ENCODE data around the gene RASGRP2.

Gene RASGRP2

GRCh38 chr11:64690235-64690634 is 53.7 kb downstream of the RASGRP2 start:
- H3K27me3 ChIP-seq (ENCODE audit: low read depth) = peaks cover 35% of the 10 kb centered on the region
- no peaks in the 10 kb centered on the region for H3K9me3 ChIP-seq
- in situ Hi-C loops (cut with MboI; ENCODE audit: low sequenced_read_pairs) = no loop called here

GRCh38 chr11:64688534-64688982 is 55.4 kb downstream of the RASGRP2 start:
- Histone ChIP-seq H3K9me3 (no peaks in the 10 kb centered on the region), H3K36me3 (replicated peaks) (no peaks in the 10 kb centered on the region), H3K27me3 (ENCODE audit: low read depth) (peaks cover 19% of the 10 kb centered on the region), H3K4me3 (peak overlapping the region; percentile 33), H3K4me1 (no peaks in the 10 kb centered on the region)
- DNase-seq (ENCODE audit: low spot score in 2 of 2) = peak; percentile 83 to 97
- in situ Hi-C loops (cut with MboI; ENCODE audit: low sequenced_read_pairs) = no loop called here

More at GRCh38 chr11:64690235-64690634, 53.7 kb downstream of the RASGRP2 start:
- Histone ChIP-seq H3K4me3 (no peak overlapping the region), H3K36me3 (replicated peaks) (no peaks in the 10 kb centered on the region), H3K4me1 (no peaks in the 10 kb centered on the region)
- no peak for DNase-seq (ENCODE audit: low spot score in 2 of 2)

- H3K4me3 ChIP-seq = no peak overlapping the region
- H3K9me3 ChIP-seq = no peaks in the 10 kb centered on the region
- H3K4me1 ChIP-seq = no peaks in the 10 kb centered on the region
- H3K27me3 ChIP-seq (ENCODE audit: low read depth) = peaks cover 15% of the 10 kb centered on the region
- no peaks in the 10 kb centered on the region for H3K36me3 ChIP-seq (replicated peaks)
- in situ Hi-C loops (cut with MboI; ENCODE audit: low sequenced_read_pairs) = no loop called here
- DNase-seq (ENCODE audit: low spot score in 2 of 2) = no peak
These were observed 56.1 kb downstream of the RASGRP2 start for GRCh38 chr11:64687643-64688533.

GRCh38 chr11:64687204-64687603 is 56.7 kb downstream of the RASGRP2 start:
- H3K27me3 ChIP-seq (ENCODE audit: low read depth) = peaks cover 11% of the 10 kb centered on the region
- in situ Hi-C loops (cut with MboI; ENCODE audit: low sequenced_read_pairs) = no loop called here
- no peaks in the 10 kb centered on the region for H3K36me3 ChIP-seq (replicated peaks)
- no peaks in the 10 kb centered on the region for H3K9me3 ChIP-seq
- no peaks in the 10 kb centered on the region for H3K4me1 ChIP-seq
- H3K4me3 ChIP-seq = no peak overlapping the region
- no peak for DNase-seq (ENCODE audit: low spot score in 2 of 2)

GRCh38 chr11:64686466-64687170 is 57.3 kb downstream of the RASGRP2 start:
- no peak for DNase-seq (ENCODE audit: low spot score in 2 of 2)
- H3K27me3 ChIP-seq (ENCODE audit: low read depth) = peaks cover 5% of the 10 kb centered on the region
- H3K36me3 ChIP-seq (replicated peaks) = no peaks in the 10 kb centered on the region
- H3K4me3 ChIP-seq = no peak overlapping the region
- H3K4me1 ChIP-seq = no peaks in the 10 kb centered on the region
- no peaks in the 10 kb centered on the region for H3K9me3 ChIP-seq
- in situ Hi-C loops (cut with MboI; ENCODE audit: low sequenced_read_pairs) = no loop called here

GRCh38 chr11:64685536-64685935 is 58.4 kb downstream of the RASGRP2 start:
- H3K9me3 ChIP-seq = no peaks in the 10 kb centered on the region
- no peaks in the 10 kb centered on the region for H3K4me1 ChIP-seq
- in situ Hi-C loops (cut with MboI; ENCODE audit: low sequenced_read_pairs) = no loop called here
- no peaks in the 10 kb centered on the region for H3K36me3 ChIP-seq (replicated peaks)
- H3K4me3 ChIP-seq = no peak overlapping the region
- 0 out of 2 replicates have a peak, but pooled peaks cover under 1% of the 10 kb centered on the region for H3K27me3 ChIP-seq (ENCODE audit: low read depth)
- no peak for DNase-seq (ENCODE audit: low spot score in 2 of 2)

GRCh38 chr11:64684357-64684756 is 59.6 kb downstream of the RASGRP2 start:
- no peak overlapping the region for H3K4me3 ChIP-seq
- H3K9me3 ChIP-seq = no peaks in the 10 kb centered on the region
- peaks cover 5% of the 10 kb centered on the region; the same call in 1 of the 2 replicates for H3K27me3 ChIP-seq (ENCODE audit: low read depth)
- no peaks in the 10 kb centered on the region for H3K36me3 ChIP-seq (replicated peaks)
- in situ Hi-C loops (cut with MboI; ENCODE audit: low sequenced_read_pairs) = no loop called here
- H3K4me1 ChIP-seq = no peaks in the 10 kb centered on the region
- DNase-seq (ENCODE audit: low spot score in 2 of 2) = no peak

- no peaks in the 10 kb centered on the region for H3K36me3 ChIP-seq (replicated peaks)
- in situ Hi-C loops (cut with MboI; ENCODE audit: low sequenced_read_pairs) = no loop called here
- H3K27me3 ChIP-seq (ENCODE audit: low read depth) = peaks cover 28% of the 10 kb centered on the region
- no peak overlapping the region for H3K4me3 ChIP-seq
- no peaks in the 10 kb centered on the region for H3K9me3 ChIP-seq
- no peak for DNase-seq (ENCODE audit: low spot score in 2 of 2)
- no peaks in the 10 kb centered on the region for H3K4me1 ChIP-seq
These were observed 62.8 kb downstream of the RASGRP2 start for GRCh38 chr11:64681171-64681570.

- no peak overlapping the region for H3K4me3 ChIP-seq
- no peaks in the 10 kb centered on the region for H3K9me3 ChIP-seq
- H3K27me3 ChIP-seq (ENCODE audit: low read depth) = peaks cover 34% of the 10 kb centered on the region
- no peaks in the 10 kb centered on the region for H3K4me1 ChIP-seq
- in situ Hi-C loops (cut with MboI; ENCODE audit: low sequenced_read_pairs) = no loop called here
- no peak for DNase-seq (ENCODE audit: low spot score in 2 of 2)
- H3K36me3 ChIP-seq (replicated peaks) = no peaks in the 10 kb centered on the region
These were observed 64.1 kb downstream of the RASGRP2 start for GRCh38 chr11:64679846-64680245.

- no peak for DNase-seq (ENCODE audit: low spot score in 2 of 2)
- no peaks in the 10 kb centered on the region for H3K36me3 ChIP-seq (replicated peaks)
- in situ Hi-C loops (cut with MboI; ENCODE audit: low sequenced_read_pairs) = no loop called here
- H3K4me1 ChIP-seq = no peaks in the 10 kb centered on the region
- H3K27me3 ChIP-seq (ENCODE audit: low read depth) = peaks cover 46% of the 10 kb centered on the region
- H3K9me3 ChIP-seq = no peaks in the 10 kb centered on the region
- H3K4me3 ChIP-seq = no peak overlapping the region
These were observed 66.4 kb downstream of the RASGRP2 start for GRCh38 chr11:64677441-64678023.
